Neural progenitor cell (in vitro differentiated cells): ENCODE results near the gene ZNF491.

Source experiments
- CTCF ChIP-seq: fragments of 200-600 bp; sonication (generic); IDR thresholded peaks from 2 replicates; pipeline ENCODE4 v1.5.1; 2017; ENCODE audit warnings: antibody characterized with exemption, mild to moderate bottlenecking
- EZH2 ChIP-seq: fragments of 200-600 bp; sonication (generic); IDR thresholded peaks from 2 replicates; pipeline ENCODE4 v1.6.1; 2017; ENCODE audit warnings: antibody characterized with exemption, mild to moderate bottlenecking, moderate library complexity
- EZH2phosphoT487 ChIP-seq: fragments of 200-600 bp; sonication (generic); IDR thresholded peaks from 2 replicates; pipeline ENCODE4 v1.6.1; 2017; ENCODE audit warnings: antibody characterized with exemption

DNA sequence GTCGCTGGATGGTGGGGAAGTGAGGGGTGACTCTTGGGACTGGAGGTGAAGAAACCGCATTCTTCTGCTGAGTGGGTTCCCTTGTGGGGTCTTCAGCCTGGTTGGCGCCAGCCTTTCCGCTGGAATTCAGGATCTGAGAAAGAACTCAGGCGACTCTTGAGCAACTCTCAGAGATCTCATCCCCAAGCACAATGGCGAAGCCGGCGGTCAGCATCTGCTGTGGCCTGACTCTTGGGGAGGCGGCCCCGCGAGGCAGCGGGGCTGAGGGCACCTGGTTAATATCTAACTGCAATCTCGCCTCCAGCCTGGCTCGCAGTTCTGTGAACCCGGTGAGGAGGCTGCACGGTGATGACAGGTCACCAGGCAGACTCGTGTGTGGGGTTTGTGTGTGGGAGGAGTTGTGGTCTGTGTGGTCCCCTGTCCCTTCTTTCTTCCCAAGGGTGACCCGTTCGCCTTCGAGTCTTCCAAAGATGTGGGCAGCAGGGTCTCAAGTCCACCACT is 30.6 kb upstream of the ZNF491 start:
- no peak for TF ChIP-seq CTCF
- TF ChIP-seq EZH2 = no peak
- TF ChIP-seq EZH2phosphoT487 = no peak
